B cell (primary cell): ENCODE data around the gene PEX10.

Experiments
- EZH2 ChIP-seq: IDR thresholded peaks from 2 replicates; pipeline ENCODE4 v1.6.1; 2012; ENCODE audit warnings: borderline replicate concordance, low read depth, mild to moderate bottlenecking, moderate library complexity, low read length; ENCODE audit not compliant: insufficient read depth, poor library complexity, severe bottlenecking
- TF ChIP-seq, protein P1 (sequence below): fragments of 200-600 bp; IDR thresholded peaks from one replicate; pipeline ENCODE4 v1.8.0; 2022; ENCODE audit warnings: antibody characterized with exemption, mild to moderate bottlenecking

DNA sequence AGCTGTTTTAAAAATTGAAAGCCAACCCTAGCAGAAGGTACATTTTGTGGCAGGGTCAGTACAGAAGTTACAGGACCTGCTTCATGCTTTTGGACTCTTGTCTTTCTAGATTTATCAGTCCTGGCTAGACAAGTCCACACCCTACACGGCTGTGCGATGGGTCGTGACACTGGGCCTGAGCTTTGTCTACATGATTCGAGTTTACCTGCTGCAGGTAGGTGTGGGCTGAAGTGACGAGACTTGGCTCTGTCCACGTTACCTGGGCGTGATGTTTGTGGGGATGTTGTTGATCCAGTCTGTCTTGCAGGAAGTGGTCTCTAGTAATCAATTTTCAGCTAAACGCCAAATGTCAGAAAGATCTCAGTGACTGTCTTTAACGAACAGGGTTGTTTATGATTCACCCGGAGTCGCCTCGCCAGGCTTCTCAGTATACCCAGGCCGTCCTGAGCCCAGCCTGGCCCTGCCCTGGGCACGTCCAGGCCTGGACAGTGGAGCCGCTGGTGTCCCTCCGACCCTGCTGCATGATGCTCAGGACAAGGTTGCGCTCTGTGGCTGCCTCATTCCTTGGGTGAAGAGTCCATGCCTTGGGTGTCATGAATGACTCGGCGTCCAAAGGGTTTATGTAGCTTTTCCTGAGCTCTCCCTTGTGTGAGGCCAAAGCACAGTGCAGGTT is 15.2 kb downstream of the PEX10 start:
- TF ChIP-seq, protein P1, sequence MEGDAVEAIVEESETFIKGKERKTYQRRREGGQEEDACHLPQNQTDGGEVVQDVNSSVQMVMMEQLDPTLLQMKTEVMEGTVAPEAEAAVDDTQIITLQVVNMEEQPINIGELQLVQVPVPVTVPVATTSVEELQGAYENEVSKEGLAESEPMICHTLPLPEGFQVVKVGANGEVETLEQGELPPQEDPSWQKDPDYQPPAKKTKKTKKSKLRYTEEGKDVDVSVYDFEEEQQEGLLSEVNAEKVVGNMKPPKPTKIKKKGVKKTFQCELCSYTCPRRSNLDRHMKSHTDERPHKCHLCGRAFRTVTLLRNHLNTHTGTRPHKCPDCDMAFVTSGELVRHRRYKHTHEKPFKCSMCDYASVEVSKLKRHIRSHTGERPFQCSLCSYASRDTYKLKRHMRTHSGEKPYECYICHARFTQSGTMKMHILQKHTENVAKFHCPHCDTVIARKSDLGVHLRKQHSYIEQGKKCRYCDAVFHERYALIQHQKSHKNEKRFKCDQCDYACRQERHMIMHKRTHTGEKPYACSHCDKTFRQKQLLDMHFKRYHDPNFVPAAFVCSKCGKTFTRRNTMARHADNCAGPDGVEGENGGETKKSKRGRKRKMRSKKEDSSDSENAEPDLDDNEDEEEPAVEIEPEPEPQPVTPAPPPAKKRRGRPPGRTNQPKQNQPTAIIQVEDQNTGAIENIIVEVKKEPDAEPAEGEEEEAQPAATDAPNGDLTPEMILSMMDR = no peak
- TF ChIP-seq EZH2 = no peak
